Large intestine (tissue), 3 donors: ENCODE data around the gene PNMA6F. TPM values are rescaled to one million over a fixed set of nuclear protein-coding genes. Genes with fewer than 3 reads are reported as not detected.
"Not testable (repeated sequence)": the region's sequence is repeated elsewhere in the genome, so short reads cannot be mapped to it uniquely, and the experiment has no call there.

Experiments used
- DNase-seq, 2 donors: peaks; one replicate each; pipeline versions ENCODE4 v3.0.0 to v3.0.0-alpha.2; 2013
- H3K27ac ChIP-seq: one replicate; pipeline ENCODE4 v1.5.1; 2013; ENCODE audit warnings: low read length
- H3K27me3 ChIP-seq: 2 replicates; pipeline ENCODE4 v1.6.1; 2013; ENCODE audit warnings: low read length; ENCODE audit not compliant: control insufficient read depth, insufficient read depth
- H3K36me3 ChIP-seq: 2 replicates; pipeline ENCODE4 v1.6.1; 2013; ENCODE audit warnings: low read length; ENCODE audit not compliant: control insufficient read depth, insufficient read depth
- H3K4me1 ChIP-seq: one replicate; pipeline ENCODE4 v1.6.1; 2013; ENCODE audit warnings: low read length; ENCODE audit not compliant: control insufficient read depth, insufficient read depth
- H3K4me3 ChIP-seq: one replicate; pipeline ENCODE4 v1.5.1; 2013; ENCODE audit warnings: low read length
- H3K9me3 ChIP-seq: one replicate; pipeline ENCODE4 v1.6.1; 2013; ENCODE audit warnings: mild to moderate bottlenecking, low read depth, low read length, moderate library complexity; ENCODE audit not compliant: control insufficient read depth
- WGBS: methylation state at CpG from one replicate; pipeline ENCODE4 v1.1.5; 2013; ENCODE audit warnings: low lambda C conversion rate; ENCODE audit not compliant: insufficient coverage; 5-methylcytosine and 5-hydroxymethylcytosine counted together
- polyA plus RNA-seq: library from polyadenylated mRNA; unstranded; fragments of 120-200 nt; gene quantifications from one replicate; pipeline ENCODE4 v1.2.1, GENCODE V29; 2013

The PNMA6F gene
- polyA plus RNA-seq, 1 donor: 0.01 TPM

DNA sequence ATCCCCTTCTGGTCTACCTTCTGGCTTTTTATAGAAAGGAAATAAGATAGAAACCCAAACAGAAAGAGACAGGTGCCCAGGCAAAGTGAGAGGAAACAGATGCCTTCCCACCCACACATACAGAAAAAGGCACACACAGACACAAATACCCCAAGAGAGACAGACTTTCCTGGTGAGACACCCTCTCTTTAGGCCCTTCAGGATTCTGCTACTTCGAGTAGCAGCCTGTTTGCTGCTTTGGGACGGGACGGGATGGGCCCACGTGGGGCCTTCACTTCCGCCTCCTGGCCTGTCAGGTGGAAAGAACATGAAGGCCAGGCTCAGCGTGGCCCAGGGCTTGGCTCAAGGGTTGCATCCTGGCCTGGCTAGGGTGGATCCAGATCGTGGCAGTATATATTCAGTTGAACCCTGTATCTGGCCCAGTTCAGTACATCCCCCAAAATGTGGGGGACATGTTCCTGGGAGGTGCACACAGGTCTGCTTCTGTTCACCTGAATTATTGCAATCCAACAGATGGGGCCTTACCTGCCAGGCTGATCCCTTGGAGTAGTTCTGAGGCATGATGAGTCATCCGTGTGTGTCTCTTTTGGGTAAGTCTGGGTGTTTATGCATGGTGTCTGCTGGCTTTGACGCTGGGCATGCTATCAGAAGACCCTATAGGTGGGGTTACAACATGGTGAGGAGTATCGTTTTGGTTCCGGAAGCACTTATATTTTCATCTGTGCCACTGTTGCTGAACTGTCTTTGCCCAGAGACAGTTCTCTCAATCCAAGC lies 14.7 kb upstream of the PNMA6F start:
- Histone ChIP-seq H3K4me3 (no peak overlapping the region), H3K27me3 (no peaks in the 10 kb centered on the region), H3K9me3 (no peaks in the 10 kb centered on the region), H3K27ac (no peak overlapping the region), H3K36me3 (peaks cover 5% of the 10 kb centered on the region), H3K4me1 (no peaks in the 10 kb centered on the region)
- no CpG with 5 or more reads among the region's 11 CpGs for WGBS
- DNase-seq: no peak

DNA sequence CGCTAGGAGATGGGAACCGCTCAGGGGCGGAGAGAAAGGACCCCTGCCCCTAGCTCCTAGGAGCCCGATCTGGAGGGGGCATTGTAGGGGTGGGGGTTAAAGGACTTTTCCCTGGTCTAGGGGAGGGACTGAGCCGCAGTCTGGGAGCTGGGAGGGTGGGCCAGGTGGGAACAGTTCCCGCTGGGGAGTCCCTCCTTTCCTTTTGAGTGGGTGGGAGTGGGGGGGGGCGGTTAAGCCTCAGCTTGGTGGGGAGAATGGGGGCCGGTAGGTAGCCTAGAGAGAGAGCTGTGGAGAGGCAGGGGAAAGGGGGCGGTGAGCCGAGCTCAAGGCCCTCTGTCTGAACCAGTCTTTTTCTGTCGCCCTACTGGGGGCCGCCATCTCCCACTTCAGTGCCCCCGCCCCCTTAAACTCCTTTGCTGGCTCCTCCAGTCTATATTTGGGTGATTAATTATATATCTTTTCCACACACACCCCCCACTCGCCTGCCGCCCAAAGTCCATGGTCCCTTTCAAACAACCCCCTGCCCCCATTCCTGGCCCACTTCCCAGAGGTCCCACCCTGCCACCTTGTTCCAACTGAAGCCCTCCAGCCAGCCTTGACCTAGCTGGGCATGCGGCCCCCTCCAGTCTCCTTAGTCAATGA lies 13.2 kb upstream of the PNMA6F start:
- no peaks in the 10 kb centered on the region for H3K4me1 ChIP-seq
- no peak overlapping the region for H3K27ac ChIP-seq
- no peaks in the 10 kb centered on the region for H3K27me3 ChIP-seq
- no CpG with 5 or more reads among the region's 16 CpGs for WGBS
- H3K36me3 ChIP-seq: peaks cover 5% of the 10 kb centered on the region
- H3K4me3 ChIP-seq: peak overlapping the region; percentile 64
- H3K9me3 ChIP-seq: no peaks in the 10 kb centered on the region
- DNase-seq: peak in 1 of 2 donors; percentile 6

DNA sequence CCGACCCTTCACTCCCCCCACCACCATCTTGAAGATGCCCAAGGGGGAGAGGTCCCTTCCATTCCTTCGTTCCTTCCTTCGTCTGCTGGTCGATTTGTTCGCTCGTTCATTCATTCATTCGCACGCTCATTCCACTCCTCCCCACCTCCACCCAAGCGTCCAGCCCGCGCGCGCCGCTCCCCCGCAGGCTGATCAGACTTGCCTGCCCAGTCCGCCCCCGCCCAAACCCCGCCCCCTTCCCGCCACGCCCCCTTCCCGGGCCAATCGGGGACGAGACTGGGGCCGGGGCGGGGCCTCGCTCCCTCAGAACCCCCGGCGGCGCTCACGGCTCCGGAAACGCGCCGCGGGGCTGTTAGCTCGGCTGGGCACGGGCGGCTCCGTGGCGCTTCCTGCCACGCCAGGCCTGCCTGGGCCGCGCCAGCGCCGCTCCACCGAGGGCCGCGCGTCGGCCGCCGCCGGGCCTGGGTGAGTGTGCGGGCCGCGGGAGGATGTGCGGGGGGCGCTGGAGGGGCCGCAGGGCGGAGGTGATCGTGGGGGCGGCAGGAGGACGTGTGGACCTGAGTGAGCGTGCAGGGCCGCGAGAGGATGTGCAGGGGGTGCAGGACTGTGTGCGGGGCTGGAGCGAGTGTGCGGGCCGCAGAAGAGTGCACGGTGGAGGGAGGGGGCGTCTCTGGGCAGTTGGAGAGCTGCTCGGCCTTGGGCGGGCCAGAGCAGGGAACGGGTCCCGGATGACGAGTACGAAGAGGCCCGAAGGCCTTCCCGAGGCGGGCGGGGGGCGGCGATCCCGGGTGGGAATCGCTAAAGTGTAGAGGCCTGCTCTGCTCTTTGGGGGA lies 12.5 kb upstream of the PNMA6F start, which contains the start of gene ZNF275:
Gene ZNF275, plus strand, starts transcription at position 333 of the 833 bp plus-strand sequence. CDS start 2,527 bp downstream, outside the sequence.
- no CpG with 5 or more reads among the region's 86 CpGs for WGBS

DNA sequence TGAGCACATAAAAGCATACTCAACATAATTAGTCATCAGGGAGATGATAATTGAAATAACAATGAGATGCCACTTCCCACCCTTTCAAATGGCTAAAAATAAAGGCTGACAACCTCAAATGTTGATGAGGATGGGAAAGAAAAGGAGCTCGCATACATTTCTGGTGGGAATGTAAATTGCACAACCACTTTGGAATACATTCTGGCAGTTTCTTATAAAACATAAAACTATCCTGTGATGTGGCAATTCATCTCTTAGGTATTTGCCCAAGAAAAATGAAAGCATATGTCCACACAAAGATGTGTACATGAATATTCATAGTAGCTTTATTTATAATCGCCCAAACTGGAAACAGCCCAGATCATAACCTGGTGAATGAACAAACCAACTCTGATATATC lies 11.7 kb upstream of the PNMA6F start:
- no CpG with 5 or more reads among the region's 2 CpGs for WGBS
- Histone ChIP-seq H3K4me1 (no peaks in the 10 kb centered on the region), H3K27me3 (no peaks in the 10 kb centered on the region), H3K36me3 (peaks cover 4% of the 10 kb centered on the region), H3K4me3 (no peak overlapping the region), H3K9me3 (no peaks in the 10 kb centered on the region), H3K27ac (no peak overlapping the region)
- no peak for DNase-seq

More for the DNA sequence above, 12.5 kb upstream of the PNMA6F start, which contains the start of gene ZNF275:
- H3K27me3 ChIP-seq: no peaks in the 10 kb centered on the region
- H3K4me1 ChIP-seq: no peaks in the 10 kb centered on the region
- no peak within 1 kb of the TSS for H3K27ac ChIP-seq
- peak within 1 kb of the TSS; percentile 64 for H3K4me3 ChIP-seq
- peak; percentile 70 to 73 for DNase-seq
- peaks cover 5% of the 10 kb centered on the region for H3K36me3 ChIP-seq
- no peaks in the 10 kb centered on the region for H3K9me3 ChIP-seq

DNA sequence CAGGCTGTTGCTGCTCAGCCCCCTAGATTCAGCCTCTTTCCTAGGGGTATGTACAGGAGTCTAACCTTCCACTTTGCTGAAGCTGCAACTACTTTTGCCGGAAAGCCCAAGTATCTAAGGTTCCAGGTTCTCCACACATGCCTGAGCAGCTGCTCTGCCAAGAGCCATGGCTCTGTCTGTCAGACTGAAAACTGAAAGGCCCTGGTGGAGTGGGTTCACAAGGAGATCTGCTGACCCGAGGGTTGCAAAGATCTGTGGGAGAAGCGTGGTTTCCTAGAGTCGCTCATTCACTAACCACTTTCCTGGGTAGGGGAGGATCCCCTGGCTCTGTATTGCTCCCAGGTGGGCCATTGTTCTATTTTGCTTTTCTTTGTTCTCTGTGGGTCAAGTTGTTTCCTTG lies 6.0 kb upstream of the PNMA6F start:
- H3K27ac ChIP-seq: no peak overlapping the region
- H3K4me3 ChIP-seq: no peak overlapping the region
- no peaks in the 10 kb centered on the region for H3K36me3 ChIP-seq
- H3K4me1 ChIP-seq: no peaks in the 10 kb centered on the region
- WGBS: no CpG with 5 or more reads among the region's 4 CpGs
- no peak for DNase-seq
- no peaks in the 10 kb centered on the region for H3K27me3 ChIP-seq
- no peaks in the 10 kb centered on the region for H3K9me3 ChIP-seq

DNA sequence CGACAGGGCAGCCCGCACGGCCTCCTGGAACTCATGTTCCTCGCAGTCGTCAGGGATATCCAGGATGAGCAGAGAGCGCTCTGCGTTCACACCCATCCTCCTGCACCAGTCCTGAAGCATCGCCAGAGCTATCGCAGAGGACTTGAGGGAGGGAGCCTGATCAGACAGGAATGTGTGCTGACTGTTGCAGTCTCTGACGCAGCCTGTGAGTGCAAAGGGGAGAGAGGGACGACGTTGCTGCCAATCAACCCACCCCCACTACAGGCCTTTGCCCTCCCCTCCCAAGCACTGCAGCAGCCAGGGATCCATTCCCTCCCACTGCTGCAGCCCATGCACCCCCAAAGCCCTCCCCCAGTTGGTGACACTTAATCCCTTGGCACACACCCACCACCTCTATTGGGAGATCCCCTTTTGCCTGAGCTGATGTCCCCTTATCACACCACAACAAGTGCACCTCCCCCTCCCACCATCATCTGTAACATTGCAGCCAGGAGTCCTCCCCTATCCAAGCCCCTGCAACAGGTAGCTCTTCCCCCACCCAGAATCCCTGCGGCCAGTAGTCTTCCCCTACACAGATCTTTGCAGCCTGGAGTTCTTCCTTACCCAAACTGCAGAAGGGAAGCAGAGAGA lies 897 bp downstream of the PNMA6F start:
- WGBS: no CpG with 5 or more reads among the region's 13 CpGs
- Histone ChIP-seq H3K27me3 (peaks cover 15% of the 10 kb centered on the region), H3K9me3 (no peaks in the 10 kb centered on the region), H3K4me3 (no peak overlapping the region), H3K27ac (no peak overlapping the region), H3K4me1 (no peaks in the 10 kb centered on the region), H3K36me3 (no peaks in the 10 kb centered on the region)
- DNase-seq: no peak

DNA sequence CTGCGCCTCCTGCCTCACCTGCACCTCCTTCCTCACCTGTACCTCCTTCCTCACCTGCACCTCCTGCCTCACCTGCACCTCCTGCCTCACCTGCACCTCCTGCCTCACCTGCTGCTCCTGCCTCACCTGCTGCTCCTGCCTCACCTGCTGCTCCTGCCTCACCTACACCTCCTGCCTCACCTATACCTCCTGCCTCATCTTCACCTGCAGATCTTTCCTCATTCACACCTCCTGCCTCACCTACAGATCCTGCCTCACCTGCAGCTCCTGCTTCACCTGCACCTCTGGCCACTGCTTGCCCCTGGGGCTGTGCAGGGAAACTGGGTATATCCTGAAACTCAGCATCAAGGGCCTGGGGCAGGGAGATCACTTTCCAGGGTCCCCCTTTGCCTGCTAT lies 1.5 kb downstream of the PNMA6F start:
- peaks cover 15% of the 10 kb centered on the region for H3K27me3 ChIP-seq
- not testable (repeated sequence) for H3K36me3 ChIP-seq, H3K4me1 ChIP-seq, DNase-seq, H3K27ac ChIP-seq, H3K9me3 ChIP-seq, H3K4me3 ChIP-seq
- no CpG with 5 or more reads among the region's 1 CpG for WGBS

DNA sequence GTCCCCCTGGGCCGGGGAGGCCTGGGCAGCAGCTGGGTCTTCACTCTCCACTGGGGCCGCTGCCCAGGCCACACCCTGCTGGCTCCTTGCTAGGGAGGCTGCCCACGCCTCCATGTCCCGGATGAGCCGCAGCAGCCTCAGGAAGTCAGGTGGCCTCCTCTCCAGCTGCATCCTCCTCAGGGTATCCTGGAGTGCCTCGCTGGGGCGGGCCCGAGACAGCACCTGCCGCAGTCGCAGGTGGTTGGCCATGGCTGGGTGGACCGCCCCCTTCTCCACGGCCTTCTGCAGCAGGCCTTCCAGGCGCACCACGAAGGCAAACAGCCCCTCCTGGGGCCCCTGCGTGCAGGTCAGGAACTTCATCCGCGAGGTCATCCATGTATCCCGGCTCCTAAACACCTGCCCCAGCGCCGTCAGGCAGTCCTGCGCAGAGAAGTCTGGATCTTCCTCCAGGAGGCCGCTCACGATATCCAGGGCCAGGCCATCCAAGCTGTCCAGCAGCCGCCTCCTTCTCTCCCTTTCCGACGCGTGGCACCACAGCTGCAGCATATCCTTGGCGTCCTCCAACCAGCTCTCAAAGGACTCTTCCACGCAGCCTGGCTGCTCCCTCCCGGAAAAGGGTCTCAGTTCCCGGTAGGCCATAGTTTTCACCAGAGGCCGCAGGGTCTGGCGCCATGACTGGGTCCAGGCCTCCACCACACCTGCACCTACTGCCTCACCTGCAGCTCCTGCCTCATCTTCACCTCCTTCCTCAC lies 2.1 kb downstream of the PNMA6F start:
- no peaks in the 10 kb centered on the region for H3K9me3 ChIP-seq
- H3K27ac ChIP-seq: no peak overlapping the region
- no peaks in the 10 kb centered on the region for H3K36me3 ChIP-seq
- WGBS: no CpG with 5 or more reads among the region's 33 CpGs
- no peak overlapping the region for H3K4me3 ChIP-seq
- H3K4me1 ChIP-seq: no peaks in the 10 kb centered on the region
- H3K27me3 ChIP-seq: peaks cover 15% of the 10 kb centered on the region
- DNase-seq: no peak

DNA sequence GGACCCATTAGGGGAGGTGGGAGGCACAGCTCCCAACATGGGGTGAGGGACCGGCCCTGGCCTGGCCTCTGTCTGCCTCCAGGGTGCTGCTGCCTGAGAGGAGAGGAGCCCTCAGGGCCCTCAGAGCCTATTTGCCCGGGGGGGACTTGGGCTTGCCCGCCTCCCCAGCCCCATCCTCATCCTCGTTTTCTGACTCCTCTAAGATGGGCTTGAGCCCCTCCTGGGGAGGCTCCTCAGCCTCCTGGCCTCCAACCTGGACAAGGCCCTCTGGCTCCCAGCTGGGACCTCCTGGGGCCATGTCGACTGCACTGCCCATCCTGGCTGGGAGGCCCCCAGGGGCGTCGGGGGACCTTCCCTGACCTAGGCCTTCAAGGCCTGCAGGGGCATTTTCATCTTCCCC lies 2.8 kb downstream of the PNMA6F start:
- no peak overlapping the region for H3K27ac ChIP-seq
- DNase-seq: no peak
- no peaks in the 10 kb centered on the region for H3K4me1 ChIP-seq
- no peaks in the 10 kb centered on the region for H3K9me3 ChIP-seq
- no peak overlapping the region for H3K4me3 ChIP-seq
- no peaks in the 10 kb centered on the region for H3K36me3 ChIP-seq
- H3K27me3 ChIP-seq: peaks cover 15% of the 10 kb centered on the region
- WGBS: no CpG with 5 or more reads among the region's 7 CpGs
